ENCODE measurements around the gene CCDC194. TPM values are rescaled to one million over a fixed set of nuclear protein-coding genes. Genes with fewer than 3 reads are reported as not detected.
A peak's percentile ranks its signal among the peaks of the same experiment; 100 is the strongest.

The CCDC194 gene
- total and polyA plus RNA-seq, 2 of the 13 experiments (the other 11 are each of a cell fraction or from before 2014, with no cell fraction given), result 0.13 to 0.21 TPM

DNA sequence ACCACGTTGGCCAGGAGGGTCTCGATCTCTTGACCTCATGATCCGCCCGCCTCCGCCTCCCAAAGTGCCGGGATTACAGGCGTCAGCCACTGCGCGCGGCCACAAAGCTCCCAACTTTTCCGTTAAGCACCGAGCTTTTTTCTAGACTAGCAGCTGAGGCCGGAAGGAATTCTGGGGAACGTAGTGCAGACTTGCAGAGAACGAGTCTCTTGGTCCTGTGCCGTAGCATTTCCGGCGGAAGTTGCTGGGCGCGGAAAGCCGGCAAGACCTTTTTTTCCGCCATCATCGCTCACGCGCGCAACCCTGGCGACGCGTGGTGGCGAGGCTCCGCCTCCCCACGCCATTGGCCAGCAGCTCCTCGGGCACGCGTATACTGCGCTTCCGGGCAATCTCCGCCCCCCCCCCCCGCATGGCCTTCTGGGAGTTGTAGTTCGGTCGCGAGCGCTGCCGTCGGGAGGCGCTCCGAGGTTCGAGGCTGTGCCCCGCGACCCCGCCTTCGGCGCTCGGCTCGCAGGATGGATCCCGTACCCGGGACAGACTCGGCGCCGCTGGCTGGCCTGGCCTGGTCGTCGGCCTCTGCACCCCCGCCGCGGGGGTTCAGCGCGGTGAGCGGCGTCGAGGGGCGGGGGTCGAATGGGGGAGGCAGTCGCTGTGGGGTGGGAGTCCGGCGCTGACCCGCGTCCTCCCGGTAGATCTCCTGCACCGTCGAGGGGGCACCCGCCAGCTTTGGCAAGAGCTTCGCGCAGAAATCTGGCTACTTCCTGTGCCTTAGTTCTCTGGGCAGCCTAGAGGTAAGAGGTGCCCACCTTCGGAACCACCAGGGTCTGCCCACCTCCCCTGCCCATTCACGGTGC lies 25.9 kb upstream of the CCDC194 start, which contains the start of gene MVB12A (continued):
- TF ChIP-seq ZSCAN31 (CRISPR knock-in tag; IDR thresholded peaks at IDR 0.05; ENCODE audit: low read depth) (peak; percentile 81), MIXL1 (CRISPR knock-in tag; IDR thresholded peaks at IDR 0.05) (0 out of 2 replicates have a peak, but pooled peaks have one; percentile 63), MATR3 (CRISPR knock-in tag; IDR thresholded peaks at IDR 0.05) (no peak), ZNF121 (CRISPR knock-in tag; IDR thresholded peaks at IDR 0.05) (0 out of 2 replicates have a peak, but pooled peaks have one; percentile 21), AGO2 (optimal IDR thresholded peaks at IDR 0.05; ENCODE audit: low read depth, low read length) (peak; percentile 86), ZFX (CRISPR knock-in tag; IDR thresholded peaks at IDR 0.05; ENCODE audit: low read depth) (peak; percentile 22; the same call in 1 of the 2 replicates), ZNF570 (CRISPR knock-in tag; IDR thresholded peaks at IDR 0.05; ENCODE audit: borderline replicate concordance) (0 out of 2 replicates have a peak, but pooled peaks have one; percentile 17), BRCA1 (CRISPR knock-in tag; IDR thresholded peaks at IDR 0.05) (peak; percentile 57; the same call in 1 of the 2 replicates), ZNF33A (CRISPR knock-in tag; IDR thresholded peaks at IDR 0.05; ENCODE audit: borderline replicate concordance) (0 out of 2 replicates have a peak, but pooled peaks have one; percentile 67)
- TF ChIP-seq, protein P1, sequence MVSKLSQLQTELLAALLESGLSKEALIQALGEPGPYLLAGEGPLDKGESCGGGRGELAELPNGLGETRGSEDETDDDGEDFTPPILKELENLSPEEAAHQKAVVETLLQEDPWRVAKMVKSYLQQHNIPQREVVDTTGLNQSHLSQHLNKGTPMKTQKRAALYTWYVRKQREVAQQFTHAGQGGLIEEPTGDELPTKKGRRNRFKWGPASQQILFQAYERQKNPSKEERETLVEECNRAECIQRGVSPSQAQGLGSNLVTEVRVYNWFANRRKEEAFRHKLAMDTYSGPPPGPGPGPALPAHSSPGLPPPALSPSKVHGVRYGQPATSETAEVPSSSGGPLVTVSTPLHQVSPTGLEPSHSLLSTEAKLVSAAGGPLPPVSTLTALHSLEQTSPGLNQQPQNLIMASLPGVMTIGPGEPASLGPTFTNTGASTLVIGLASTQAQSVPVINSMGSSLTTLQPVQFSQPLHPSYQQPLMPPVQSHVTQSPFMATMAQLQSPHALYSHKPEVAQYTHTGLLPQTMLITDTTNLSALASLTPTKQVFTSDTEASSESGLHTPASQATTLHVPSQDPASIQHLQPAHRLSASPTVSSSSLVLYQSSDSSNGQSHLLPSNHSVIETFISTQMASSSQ (IDR thresholded peaks at IDR 0.05; ENCODE audit: low read depth), result no peak
- TF ChIP-seq, protein P1 (CRISPR knock-in tag; IDR thresholded peaks at IDR 0.05; ENCODE audit: borderline replicate concordance), result peak; percentile 48; the same call in 1 of the 2 replicates
- TF ChIP-seq, protein P2, sequence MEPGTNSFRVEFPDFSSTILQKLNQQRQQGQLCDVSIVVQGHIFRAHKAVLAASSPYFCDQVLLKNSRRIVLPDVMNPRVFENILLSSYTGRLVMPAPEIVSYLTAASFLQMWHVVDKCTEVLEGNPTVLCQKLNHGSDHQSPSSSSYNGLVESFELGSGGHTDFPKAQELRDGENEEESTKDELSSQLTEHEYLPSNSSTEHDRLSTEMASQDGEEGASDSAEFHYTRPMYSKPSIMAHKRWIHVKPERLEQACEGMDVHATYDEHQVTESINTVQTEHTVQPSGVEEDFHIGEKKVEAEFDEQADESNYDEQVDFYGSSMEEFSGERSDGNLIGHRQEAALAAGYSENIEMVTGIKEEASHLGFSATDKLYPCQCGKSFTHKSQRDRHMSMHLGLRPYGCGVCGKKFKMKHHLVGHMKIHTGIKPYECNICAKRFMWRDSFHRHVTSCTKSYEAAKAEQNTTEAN (CRISPR knock-in tag; conservative IDR thresholded peaks at IDR 0.05), result 0 out of 2 replicates have a peak, but pooled peaks have one; percentile 40
- TF ChIP-seq, protein P3, sequence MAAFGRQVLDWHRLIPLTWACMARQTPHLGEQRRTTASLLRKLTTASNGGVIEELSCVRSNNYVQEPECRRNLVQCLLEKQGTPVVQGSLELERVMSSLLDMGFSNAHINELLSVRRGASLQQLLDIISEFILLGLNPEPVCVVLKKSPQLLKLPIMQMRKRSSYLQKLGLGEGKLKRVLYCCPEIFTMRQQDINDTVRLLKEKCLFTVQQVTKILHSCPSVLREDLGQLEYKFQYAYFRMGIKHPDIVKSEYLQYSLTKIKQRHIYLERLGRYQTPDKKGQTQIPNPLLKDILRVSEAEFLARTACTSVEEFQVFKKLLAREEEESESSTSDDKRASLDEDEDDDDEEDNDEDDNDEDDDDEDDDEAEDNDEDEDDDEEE (CRISPR knock-in tag; IDR thresholded peaks at IDR 0.05), result peak; percentile 72; the same call in 1 of the 2 replicates
- TF ChIP-seq, protein P4, sequence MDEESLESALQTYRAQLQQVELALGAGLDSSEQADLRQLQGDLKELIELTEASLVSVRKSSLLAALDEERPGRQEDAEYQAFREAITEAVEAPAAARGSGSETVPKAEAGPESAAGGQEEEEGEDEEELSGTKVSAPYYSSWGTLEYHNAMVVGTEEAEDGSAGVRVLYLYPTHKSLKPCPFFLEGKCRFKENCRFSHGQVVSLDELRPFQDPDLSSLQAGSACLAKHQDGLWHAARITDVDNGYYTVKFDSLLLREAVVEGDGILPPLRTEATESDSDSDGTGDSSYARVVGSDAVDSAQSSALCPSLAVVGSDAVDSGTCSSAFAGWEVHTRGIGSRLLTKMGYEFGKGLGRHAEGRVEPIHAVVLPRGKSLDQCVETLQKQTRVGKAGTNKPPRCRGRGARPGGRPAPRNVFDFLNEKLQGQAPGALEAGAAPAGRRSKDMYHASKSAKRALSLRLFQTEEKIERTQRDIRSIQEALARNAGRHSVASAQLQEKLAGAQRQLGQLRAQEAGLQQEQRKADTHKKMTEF (CRISPR knock-in tag; IDR thresholded peaks at IDR 0.05), result peak; percentile 77
- TF ChIP-seq, protein P5, sequence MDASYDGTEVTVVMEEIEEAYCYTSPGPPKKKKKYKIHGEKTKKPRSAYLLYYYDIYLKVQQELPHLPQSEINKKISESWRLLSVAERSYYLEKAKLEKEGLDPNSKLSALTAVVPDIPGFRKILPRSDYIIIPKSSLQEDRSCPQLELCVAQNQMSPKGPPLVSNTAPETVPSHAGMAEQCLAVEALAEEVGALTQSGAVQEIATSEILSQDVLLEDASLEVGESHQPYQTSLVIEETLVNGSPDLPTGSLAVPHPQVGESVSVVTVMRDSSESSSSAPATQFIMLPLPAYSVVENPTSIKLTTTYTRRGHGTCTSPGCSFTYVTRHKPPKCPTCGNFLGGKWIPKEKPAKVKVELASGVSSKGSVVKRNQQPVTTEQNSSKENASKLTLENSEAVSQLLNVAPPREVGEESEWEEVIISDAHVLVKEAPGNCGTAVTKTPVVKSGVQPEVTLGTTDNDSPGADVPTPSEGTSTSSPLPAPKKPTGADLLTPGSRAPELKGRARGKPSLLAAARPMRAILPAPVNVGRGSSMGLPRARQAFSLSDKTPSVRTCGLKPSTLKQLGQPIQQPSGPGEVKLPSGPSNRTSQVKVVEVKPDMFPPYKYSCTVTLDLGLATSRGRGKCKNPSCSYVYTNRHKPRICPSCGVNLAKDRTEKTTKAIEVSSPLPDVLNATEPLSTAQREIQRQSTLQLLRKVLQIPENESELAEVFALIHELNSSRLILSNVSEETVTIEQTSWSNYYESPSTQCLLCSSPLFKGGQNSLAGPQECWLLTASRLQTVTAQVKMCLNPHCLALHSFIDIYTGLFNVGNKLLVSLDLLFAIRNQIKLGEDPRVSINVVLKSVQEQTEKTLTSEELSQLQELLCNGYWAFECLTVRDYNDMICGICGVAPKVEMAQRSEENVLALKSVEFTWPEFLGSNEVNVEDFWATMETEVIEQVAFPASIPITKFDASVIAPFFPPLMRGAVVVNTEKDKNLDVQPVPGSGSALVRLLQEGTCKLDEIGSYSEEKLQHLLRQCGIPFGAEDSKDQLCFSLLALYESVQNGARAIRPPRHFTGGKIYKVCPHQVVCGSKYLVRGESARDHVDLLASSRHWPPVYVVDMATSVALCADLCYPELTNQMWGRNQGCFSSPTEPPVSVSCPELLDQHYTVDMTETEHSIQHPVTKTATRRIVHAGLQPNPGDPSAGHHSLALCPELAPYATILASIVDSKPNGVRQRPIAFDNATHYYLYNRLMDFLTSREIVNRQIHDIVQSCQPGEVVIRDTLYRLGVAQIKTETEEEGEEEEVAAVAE (CRISPR knock-in tag; IDR thresholded peaks at IDR 0.05; ENCODE audit: borderline replicate concordance), result peak; percentile 55; the same call in 1 of the 2 replicates
